ENCODE results near the gene GRB10.

GRB10 gene

GRCh38 chr7:50687096-50687495 lies 95.6 kb downstream of the GRB10 start:
- H3K4me3 ChIP-seq (ENCODE audit: low read depth, low read length): no peak overlapping the region
- TF ChIP-seq, protein P1, sequence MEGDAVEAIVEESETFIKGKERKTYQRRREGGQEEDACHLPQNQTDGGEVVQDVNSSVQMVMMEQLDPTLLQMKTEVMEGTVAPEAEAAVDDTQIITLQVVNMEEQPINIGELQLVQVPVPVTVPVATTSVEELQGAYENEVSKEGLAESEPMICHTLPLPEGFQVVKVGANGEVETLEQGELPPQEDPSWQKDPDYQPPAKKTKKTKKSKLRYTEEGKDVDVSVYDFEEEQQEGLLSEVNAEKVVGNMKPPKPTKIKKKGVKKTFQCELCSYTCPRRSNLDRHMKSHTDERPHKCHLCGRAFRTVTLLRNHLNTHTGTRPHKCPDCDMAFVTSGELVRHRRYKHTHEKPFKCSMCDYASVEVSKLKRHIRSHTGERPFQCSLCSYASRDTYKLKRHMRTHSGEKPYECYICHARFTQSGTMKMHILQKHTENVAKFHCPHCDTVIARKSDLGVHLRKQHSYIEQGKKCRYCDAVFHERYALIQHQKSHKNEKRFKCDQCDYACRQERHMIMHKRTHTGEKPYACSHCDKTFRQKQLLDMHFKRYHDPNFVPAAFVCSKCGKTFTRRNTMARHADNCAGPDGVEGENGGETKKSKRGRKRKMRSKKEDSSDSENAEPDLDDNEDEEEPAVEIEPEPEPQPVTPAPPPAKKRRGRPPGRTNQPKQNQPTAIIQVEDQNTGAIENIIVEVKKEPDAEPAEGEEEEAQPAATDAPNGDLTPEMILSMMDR (IDR thresholded peaks at IDR 0.05; ENCODE audit: borderline replicate concordance, insufficient read depth, low read depth, low read length): no peak

GRCh38 chr7:50685135-50686065 lies 97.3 kb downstream of the GRB10 start:
- TF ChIP-seq, protein P1 (IDR thresholded peaks at IDR 0.05; ENCODE audit: borderline replicate concordance, insufficient read depth, low read depth, low read length): no peak

GRCh38 chr7:50684713-50685075 lies 98.0 kb downstream of the GRB10 start:
- no peak overlapping the region for H3K4me3 ChIP-seq (ENCODE audit: low read depth, low read length)
- TF ChIP-seq, protein P1 (IDR thresholded peaks at IDR 0.05; ENCODE audit: borderline replicate concordance, insufficient read depth, low read depth, low read length): no peak

More at GRCh38 chr7:50685135-50686065, 97.3 kb downstream of the GRB10 start:
- H3K4me3 ChIP-seq (ENCODE audit: low read depth, low read length): no peak overlapping the region

DNA sequence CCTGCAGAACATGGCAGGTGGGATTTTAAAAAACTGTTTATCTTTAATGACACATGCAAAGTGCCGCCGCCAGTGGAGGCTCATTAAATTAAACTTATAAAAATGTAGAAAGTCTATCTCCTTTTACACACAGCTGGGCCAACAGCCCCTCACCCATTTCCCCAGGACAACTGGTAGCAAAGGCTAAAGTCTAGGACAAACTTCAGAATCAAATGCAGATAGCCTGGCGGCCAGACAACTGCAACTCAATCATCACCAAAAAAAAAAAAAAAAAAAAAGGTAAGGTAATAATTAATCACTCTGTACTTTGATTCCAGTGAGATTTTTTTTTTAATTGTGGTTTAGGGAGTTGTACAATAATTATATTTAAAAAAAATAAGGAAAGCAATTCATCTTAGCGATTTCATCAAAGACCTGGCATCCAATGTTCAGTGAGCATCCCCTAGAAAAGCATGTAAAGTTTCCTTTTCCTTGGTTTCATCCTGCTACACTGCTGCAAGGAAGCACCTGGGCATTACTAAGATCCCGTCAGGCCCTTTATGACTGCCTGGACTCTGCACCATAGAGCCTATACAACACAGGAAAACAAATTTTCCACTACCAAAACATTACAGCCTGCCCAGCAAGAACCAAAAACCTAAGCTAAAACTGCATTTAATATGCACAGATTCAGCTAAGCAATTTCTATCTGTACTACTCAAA lies 98.5 kb downstream of the GRB10 start:
- no peak overlapping the region for H3K4me3 ChIP-seq (ENCODE audit: low read depth, low read length)
- TF ChIP-seq, protein P1 (IDR thresholded peaks at IDR 0.05; ENCODE audit: borderline replicate concordance, insufficient read depth, low read depth, low read length): no peak

DNA sequence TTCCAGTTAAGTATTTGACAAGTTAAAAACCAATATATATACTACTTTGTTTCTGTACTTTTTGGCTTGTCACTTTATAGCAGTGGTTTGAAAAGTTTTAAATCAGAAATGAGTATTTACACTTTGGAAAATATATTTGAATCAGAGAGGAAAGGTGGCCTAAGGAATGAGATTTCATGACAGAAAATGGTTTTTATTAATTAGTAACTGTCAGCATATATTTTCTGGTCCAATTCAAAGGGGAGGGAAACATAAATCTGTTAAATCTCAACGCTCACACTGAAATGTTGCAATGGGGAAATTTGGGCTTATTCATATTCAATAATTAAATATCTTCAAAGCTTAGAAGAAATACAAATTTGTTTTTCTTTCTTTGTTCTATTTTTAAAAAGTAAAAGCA lies 100.1 kb downstream of the GRB10 start:
- TF ChIP-seq, protein P1 (IDR thresholded peaks at IDR 0.05; ENCODE audit: borderline replicate concordance, insufficient read depth, low read depth, low read length): no peak
- H3K4me3 ChIP-seq (ENCODE audit: low read depth, low read length): no peak overlapping the region

DNA sequence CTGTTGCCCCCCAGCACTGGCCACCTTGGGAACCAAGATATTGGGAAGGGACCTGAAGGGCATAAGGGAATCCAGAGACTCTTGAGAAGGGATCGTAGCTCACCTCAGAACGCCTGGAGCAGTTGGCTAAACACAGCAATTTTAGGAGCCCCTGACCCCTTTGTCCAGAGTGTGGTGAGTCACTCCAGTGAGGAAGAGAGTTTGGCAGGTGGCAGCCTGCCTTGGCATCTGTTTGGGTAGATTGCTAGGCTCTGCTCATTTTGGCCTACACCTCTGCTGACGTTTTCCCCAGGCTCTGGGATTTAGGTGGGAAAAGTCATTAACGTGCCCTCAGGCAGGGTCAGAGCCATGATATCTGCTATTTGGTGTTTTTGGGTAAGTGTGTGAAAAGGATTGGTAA lies 100.6 kb downstream of the GRB10 start:
- H3K4me3 ChIP-seq (ENCODE audit: low read depth, low read length): no peak overlapping the region
- TF ChIP-seq, protein P1 (IDR thresholded peaks at IDR 0.05; ENCODE audit: borderline replicate concordance, insufficient read depth, low read depth, low read length): no peak
